Islet of Langerhans (tissue), 1 donor: ENCODE results near the gene ELL2.
"Not testable (repeated sequence)": the region's sequence is repeated elsewhere in the genome, so short reads cannot be mapped to it uniquely, and the experiment has no call there.

Experiments used
- FAIRE-seq: peaks from one replicate; lab custom pipeline; 2011; peaks lifted over from hg19 to GRCh38; lab: Jason Lieb, UNC

Gene ELL2

DNA sequence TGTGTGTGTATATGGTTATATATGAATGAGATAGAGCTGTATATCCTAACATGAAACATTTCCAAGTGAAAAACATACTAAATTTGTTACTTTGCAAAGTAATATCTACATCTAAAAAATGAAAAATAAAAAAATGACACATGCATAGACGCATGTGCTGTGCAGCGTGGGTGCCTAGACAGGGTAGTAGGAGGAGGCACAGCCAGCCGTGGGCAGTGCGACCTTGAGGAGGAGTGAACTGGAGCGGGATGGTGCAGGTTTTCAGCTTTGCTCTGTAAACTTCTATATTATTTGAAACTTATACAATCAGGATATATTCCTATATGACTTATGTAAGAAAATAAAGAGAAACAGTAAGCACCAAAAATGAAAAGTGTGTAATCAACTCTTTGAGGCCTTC, 124.2 kb downstream of the ELL2 start:
- no peak for FAIRE-seq

DNA sequence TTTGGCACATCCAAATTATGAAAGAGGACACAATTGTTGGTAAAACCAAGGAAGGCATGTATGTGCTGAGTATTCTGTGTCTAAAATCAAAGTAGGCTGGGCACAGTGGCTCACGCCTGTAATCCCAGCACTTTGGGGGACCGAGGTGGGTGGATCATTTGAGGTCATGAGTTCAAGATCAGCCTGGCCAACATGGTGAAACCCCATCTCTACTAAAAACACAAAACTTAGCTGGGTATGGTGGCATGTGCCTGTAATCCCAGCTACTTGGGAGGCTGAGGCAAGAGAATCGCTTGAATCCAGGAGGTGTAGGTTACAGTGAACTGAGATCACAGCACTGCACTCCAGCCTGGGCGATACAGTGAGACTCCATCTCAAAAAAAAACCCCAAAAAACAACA, 124.7 kb downstream of the ELL2 start:
- FAIRE-seq, result not testable (repeated sequence)

DNA sequence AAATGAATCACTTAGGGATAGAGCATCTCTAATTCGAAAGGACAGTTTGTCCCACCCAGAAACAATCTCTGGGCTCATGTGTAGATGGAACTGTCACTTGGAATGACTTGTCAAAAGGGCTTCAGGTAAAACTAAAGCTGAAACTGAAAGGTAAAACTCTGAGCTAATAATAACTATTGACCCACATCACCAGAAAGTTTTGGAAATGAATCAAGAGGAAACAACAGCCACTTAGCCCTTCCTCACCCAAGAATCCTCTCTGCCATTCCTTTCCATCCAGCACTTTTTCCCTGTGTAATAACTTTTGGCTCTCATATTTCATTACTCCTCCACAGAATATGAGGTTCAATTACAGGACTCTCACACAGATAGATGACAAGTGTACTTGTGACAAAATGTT, 125.1 kb downstream of the ELL2 start:
- no peak for FAIRE-seq

DNA sequence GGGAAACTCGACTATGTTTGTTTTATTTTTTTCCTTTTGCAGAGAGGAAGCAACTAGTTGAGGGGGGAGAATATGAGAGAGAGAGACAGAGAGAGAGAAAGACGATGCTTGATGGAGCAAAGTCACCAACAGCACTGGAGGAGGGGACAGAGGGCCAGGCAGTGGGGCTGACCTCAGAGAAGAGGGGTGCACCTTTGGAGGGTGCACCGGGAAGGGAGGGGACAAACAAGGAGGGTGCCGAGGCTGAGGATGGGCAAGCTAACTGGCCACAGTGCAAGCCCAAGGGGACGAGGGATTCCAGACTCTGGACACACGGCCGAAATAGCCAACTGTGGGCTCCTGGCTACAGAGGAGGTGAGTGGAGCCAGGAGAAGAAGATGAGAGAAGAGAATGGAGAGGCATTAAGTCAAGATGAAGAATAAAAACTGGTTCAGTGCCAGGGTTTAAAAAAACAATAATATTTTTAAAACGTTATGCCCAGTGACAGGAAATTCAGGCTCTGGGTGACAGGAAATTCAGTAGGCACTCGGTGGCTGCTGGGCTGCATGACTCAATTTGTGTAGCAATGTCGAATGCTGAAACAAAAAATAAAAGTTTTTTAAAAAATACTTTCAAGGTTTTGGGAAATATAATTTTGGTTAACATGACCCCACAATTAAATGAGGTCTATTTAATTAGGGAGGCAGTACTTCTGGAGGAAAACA, 125.8 kb downstream of the ELL2 start:
- FAIRE-seq, result no peak
